Measurements from ENCODE around the gene TNIK.

Gene TNIK

GRCh38 chr3:171011873-171012336 lies 448.3 kb downstream of the TNIK start:
- H3K27me3 Mint-ChIP-seq, result peaks cover 4% of the 10 kb centered on the region
- H3K9me3 Mint-ChIP-seq, result no peaks in the 10 kb centered on the region
- H3K36me3 Mint-ChIP-seq (ENCODE audit: low read depth), result no peaks in the 10 kb centered on the region
- ATAC-seq (no peak), DNase-seq (no peak)
- H3K27ac Mint-ChIP-seq, result no peak overlapping the region
- no peak overlapping the region for H3K4me3 Mint-ChIP-seq
- no peaks in the 10 kb centered on the region for H3K4me1 Mint-ChIP-seq
